HG03108 (cell line): ENCODE measurements around the gene ADAMTSL4.
"Not testable (repeated sequence)": the region's sequence is repeated elsewhere in the genome, so short reads cannot be mapped to it uniquely, and the experiment has no call there.

Experiments
- ATAC-seq: cut with Tn5 transposase; IDR thresholded peaks from one replicate; pipeline ENCODE4 v1.9.1; 2021; ENCODE audit warnings: moderate library complexity; ENCODE audit not compliant: unreplicated experiment

ADAMTSL4 gene

GRCh38 chr1:150565240-150565991 lies 16.2 kb downstream of the ADAMTSL4 start:
- not testable (repeated sequence) for ATAC-seq

GRCh38 chr1:150566589-150567340 lies 17.6 kb downstream of the ADAMTSL4 start:
- no peak for ATAC-seq

- peak; percentile 25 for ATAC-seq
These were observed 18.1 kb downstream of the ADAMTSL4 start for GRCh38 chr1:150567341-150567716.

GRCh38 chr1:150567717-150568593 lies 18.7 kb downstream of the ADAMTSL4 start:
- ATAC-seq, result peak; percentile 9

GRCh38 chr1:150568594-150568966 lies 19.4 kb downstream of the ADAMTSL4 start:
- no peak for ATAC-seq

- no peak for ATAC-seq
These were observed 23.9 kb downstream of the ADAMTSL4 start for GRCh38 chr1:150572918-150573647.

- not testable (repeated sequence) for ATAC-seq
These were observed 24.5 kb downstream of the ADAMTSL4 start for GRCh38 chr1:150573648-150574071.

GRCh38 chr1:150574260-150575071 lies 25.3 kb downstream of the ADAMTSL4 start:
- ATAC-seq, result no peak

- no peak for ATAC-seq
These were observed 25.9 kb downstream of the ADAMTSL4 start for GRCh38 chr1:150575072-150575489.

- ATAC-seq, result no peak
These were observed 26.5 kb downstream of the ADAMTSL4 start for GRCh38 chr1:150575518-150576366.

- no peak for ATAC-seq
These were observed 27.1 kb downstream of the ADAMTSL4 start for GRCh38 chr1:150576367-150576711.

- ATAC-seq, result no peak
These were observed 27.8 kb downstream of the ADAMTSL4 start for GRCh38 chr1:150576794-150577556.

- no peak for ATAC-seq
These were observed 28.5 kb downstream of the ADAMTSL4 start for GRCh38 chr1:150577557-150578271.

- no peak for ATAC-seq
These were observed 29.3 kb downstream of the ADAMTSL4 start for GRCh38 chr1:150578272-150579109.

- peak; percentile 85 for ATAC-seq
These were observed 30.1 kb downstream of the ADAMTSL4 start, which contains the start of gene MCL1 for GRCh38 chr1:150579110-150579944. MCL1 (minus strand) TSS chr1:150579610; CDS start chr1:150579530, 80 bp downstream.
